A673 (cell line): ENCODE data around the gene TCIRG1. TPM values are rescaled to one million over a fixed set of nuclear protein-coding genes. Genes with fewer than 3 reads are reported as not detected.

Experiments
- BruUV-seq: library from RNA; stranded (reverse); fragments of 400-500 nt; replicated peaks from 2 replicates; lab custom pipeline; 2021; lab: Mats Ljungman, UMichigan
- CTCF ChIA-PET: fragments of 300-600 bp; sonication (Branson Sonifier 250); formaldehyde crosslinking; loops from one replicate; lab custom pipeline; 2022; ENCODE audit warnings: antibody characterized with exemption; lab: Charles Lee
- POLR2A ChIA-PET: fragments of 300-600 bp; sonication (Branson Sonifier 250); formaldehyde crosslinking; loops from one replicate; lab custom pipeline; 2022; ENCODE audit warnings: antibody characterized with exemption; ENCODE audit not compliant: low non-redundant PET; lab: Charles Lee
- DNase-seq: peaks from one replicate; pipeline ENCODE4 v3.0.0-alpha.2; 2015; ENCODE audit warnings: low spot score
- H3K27ac ChIP-seq: fragments of 200-600 bp; sonication (generic); 2 replicates; pipeline ENCODE4 v1.5.1; 2016; ENCODE audit warnings: mixed run types, low read depth, mild to moderate bottlenecking, mixed read lengths, antibody characterized with exemption, low read length; ENCODE audit not compliant: poor library complexity, severe bottlenecking
- H3K27me3 ChIP-seq: fragments of 200-600 bp; sonication (generic); replicated peaks from 2 replicates; pipeline ENCODE4 v1.6.1; 2017; ENCODE audit warnings: mixed run types, low read depth, mild to moderate bottlenecking, mixed read lengths, antibody characterized with exemption, low read length; ENCODE audit not compliant: insufficient read depth, poor library complexity
- H3K36me3 ChIP-seq: fragments of 200-600 bp; sonication (generic); 2 replicates; pipeline ENCODE4 v1.6.1; 2016; ENCODE audit warnings: mixed run types, mild to moderate bottlenecking, mixed read lengths, antibody characterized with exemption, low read length; ENCODE audit not compliant: insufficient read depth, poor library complexity, severe bottlenecking
- H3K4me1 ChIP-seq: fragments of 200-600 bp; sonication (generic); 2 replicates; pipeline ENCODE4 v1.6.1; 2017; ENCODE audit warnings: mixed run types, mild to moderate bottlenecking, mixed read lengths, antibody characterized with exemption, low read length; ENCODE audit not compliant: insufficient read depth, poor library complexity, severe bottlenecking
- H3K4me3 ChIP-seq: fragments of 200-600 bp; sonication (generic); 2 replicates; pipeline ENCODE4 v1.5.1; 2016; ENCODE audit warnings: low read depth, mixed run types, mild to moderate bottlenecking, mixed read lengths, low read length; ENCODE audit not compliant: poor library complexity, severe bottlenecking
- H3K9me3 ChIP-seq: fragments of 200-600 bp; sonication (generic); 2 replicates; pipeline ENCODE4 v1.6.1; 2016; ENCODE audit warnings: mixed run types, low read depth, mild to moderate bottlenecking, mixed read lengths, antibody characterized with exemption, low read length; ENCODE audit not compliant: poor library complexity, severe bottlenecking
- CTCF ChIP-seq: fragments of 300-800, 200-600 bp; sonication (generic); conservative IDR thresholded peaks from 2 replicates; pipeline ENCODE4 v1.5.1; 2017; ENCODE audit warnings: low read depth, mild to moderate bottlenecking, antibody characterized with exemption, low read length, moderate library complexity, mixed read lengths
- EZH2 ChIP-seq: fragments of 200-600 bp; sonication (generic); IDR thresholded peaks from 2 replicates; pipeline ENCODE4 v1.6.1; 2017; ENCODE audit warnings: borderline replicate concordance, low read depth, mild to moderate bottlenecking, mixed read lengths, antibody characterized with exemption, low read length; ENCODE audit not compliant: poor library complexity, severe bottlenecking
- intact Hi-C: fragments of 100-400 bp; cut with micrococcal nuclease; formaldehyde crosslinking; loops from one replicate; pipeline ENCODE4 v1.10.0; 2022; ENCODE audit not compliant: unreplicated experiment
- total RNA-seq: library from RNA; stranded (reverse); gene quantifications from 2 replicates; pipeline ENCODE4 v1.2.3, GENCODE V29; 2021

The TCIRG1 gene
- total RNA-seq, 1 experiment from 2014 or later: 15.0 TPM

- DNase-seq: no peak
- no peaks in the 10 kb centered on the region for H3K27me3 ChIP-seq
- BruUV-seq: no TSS peak
- CTCF ChIA-PET: no interaction called here
- peak overlapping the region; percentile 88 for H3K27ac ChIP-seq
- no peak for TF ChIP-seq CTCF
- no peak for TF ChIP-seq EZH2
- peak overlapping the region; percentile 76 for H3K4me3 ChIP-seq
- H3K36me3 ChIP-seq: peaks cover 21% of the 10 kb centered on the region
- intact Hi-C loops: loop anchor here (10.0 kb wide), 1 partner anchor 173 kb away; no protein-coding TSS in a partner anchor
- H3K4me1 ChIP-seq: peaks cover 8% of the 10 kb centered on the region
- POLR2A ChIA-PET: no interaction called here
- H3K9me3 ChIP-seq: no peaks in the 10 kb centered on the region
Observed at GRCh38 chr11:68032003-68032402, 6.8 kb upstream of the TCIRG1 start.

- ChIA-PET POLR2A (no interaction called here), CTCF (no interaction called here)
- H3K27me3 ChIP-seq: no peaks in the 10 kb centered on the region
- H3K27ac ChIP-seq: no peak overlapping the region
- intact Hi-C loops: loop anchor here (10.0 kb wide), 1 partner anchor 172 kb away; no protein-coding TSS in a partner anchor
- no TSS peak for BruUV-seq
- H3K9me3 ChIP-seq: no peaks in the 10 kb centered on the region
- H3K4me1 ChIP-seq: peaks cover 8% of the 10 kb centered on the region
- no peak for TF ChIP-seq EZH2
- TF ChIP-seq CTCF: no peak
- DNase-seq: no peak
- H3K36me3 ChIP-seq: peaks cover 21% of the 10 kb centered on the region
- H3K4me3 ChIP-seq: no peak overlapping the region
Observed at GRCh38 chr11:68032997-68033707, 5.7 kb upstream of the TCIRG1 start.

GRCh38 chr11:68033708-68034045 is 5.1 kb upstream of the TCIRG1 start:
- peaks cover 21% of the 10 kb centered on the region for H3K36me3 ChIP-seq
- TF ChIP-seq CTCF (no peak), EZH2 (no peak)
- CTCF ChIA-PET: no interaction called here

More at GRCh38 chr11:68033708-68034045, 5.1 kb upstream of the TCIRG1 start:
- Histone ChIP-seq H3K27me3 (no peaks in the 10 kb centered on the region), H3K4me3 (no peak overlapping the region), H3K4me1 (peaks cover 13% of the 10 kb centered on the region), H3K9me3 (no peaks in the 10 kb centered on the region), H3K27ac (no peak overlapping the region)
- no peak for DNase-seq
- POLR2A ChIA-PET: no interaction called here
- intact Hi-C loops: loop anchor here (10.0 kb wide), 1 partner anchor 171 kb away; no protein-coding TSS in a partner anchor
- no TSS peak for BruUV-seq
